22Rv1 (cell line): ENCODE measurements around the gene ALS2.

Experiments
- CTCF ChIP-seq: fragments of 450-650 bp; IDR thresholded peaks from 2 replicates; pipeline ENCODE4 v1.5.1; 2017; ENCODE audit warnings: mild to moderate bottlenecking
- ZFX ChIP-seq: fragments of 450-650 bp; IDR thresholded peaks from 2 replicates; pipeline ENCODE4 v1.6.1; 2017; ENCODE audit warnings: antibody characterized with exemption, borderline replicate concordance

GRCh38 chr2:201824212-201824611 lies 43.5 kb upstream of the ALS2 start:
- TF ChIP-seq CTCF = no peak
- no peak for TF ChIP-seq ZFX
